SK-N-MC (cell line): ENCODE results near the gene SMCO3.

Experiments
- EZH2 ChIP-seq: fragments of 200-600 bp; sonication (generic); IDR thresholded peaks from one replicate; pipeline ENCODE4 v1.6.1; 2017; ENCODE audit warnings: antibody characterized with exemption
- FOXP2 ChIP-seq: optimal IDR thresholded peaks from 2 replicates; pipeline ENCODE3; 2011; ENCODE audit warnings: mild to moderate bottlenecking, moderate library complexity; ENCODE audit not compliant: insufficient read depth; ENCODE audit errors: extremely low read length, control extremely low read depth

DNA sequence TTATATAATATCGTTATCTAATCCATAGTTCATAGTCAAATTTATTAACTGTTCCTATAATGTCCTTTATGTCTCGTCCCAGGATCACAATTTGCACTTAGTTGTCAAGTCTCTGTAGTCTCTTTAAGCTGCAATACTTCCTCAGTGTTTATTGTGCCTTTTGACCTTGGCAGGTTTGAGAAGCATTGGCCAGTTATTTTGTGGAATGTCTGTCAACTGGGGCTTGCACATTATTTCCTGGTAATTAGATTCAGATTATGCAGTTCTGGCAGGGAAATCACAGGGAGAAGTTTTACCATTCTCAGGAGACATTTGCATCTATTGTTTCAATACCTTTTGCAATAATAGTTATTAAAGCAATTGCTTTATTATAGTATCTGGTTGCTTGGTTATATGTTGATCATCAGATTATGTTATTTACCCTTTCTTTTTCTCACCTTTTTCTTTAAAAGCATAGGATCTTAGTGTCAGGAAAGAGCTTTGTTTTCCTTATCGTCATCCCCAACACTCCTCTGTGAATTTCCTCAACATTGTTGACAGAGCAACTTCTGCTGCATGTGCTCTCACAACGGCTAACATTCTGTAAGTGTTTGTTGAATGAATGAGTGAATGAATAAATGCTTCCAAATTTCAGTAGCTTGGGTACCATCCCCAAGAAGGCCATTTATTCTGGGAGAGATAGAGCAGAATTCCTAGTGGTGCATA, 33.0 kb upstream of the SMCO3 start:
- TF ChIP-seq FOXP2: no peak
- no peak for TF ChIP-seq EZH2
